H1 (cell line): Measurements from ENCODE around the gene CALCOCO2. TPM values are rescaled to one million over a fixed set of nuclear protein-coding genes. Genes with fewer than 3 reads are reported as not detected.

ENCODE experiments used
- CTCF ChIA-PET: fragments of 300-600 bp; sonication (Branson Sonifier 250); formaldehyde crosslinking; loops from one replicate; lab custom pipeline; 2021; ENCODE audit not compliant: partially characterized antibody; lab: Charles Lee
- POLR2A ChIA-PET: fragments of 300-600 bp; sonication (Branson Sonifier 250); formaldehyde crosslinking; loops from one replicate; lab custom pipeline; 2021; ENCODE audit warnings: inconsistent platforms; ENCODE audit not compliant: partially characterized antibody; lab: Charles Lee
- DNase-seq, 2 experiments: peaks; one replicate each; pipeline versions ENCODE4 v3.0.0 to v3.0.0-alpha.2; 2010 to 2022; ENCODE audit warnings: low spot score in 2 of 2, low read depth in 1 of 2, mixed read lengths in 1 of 2
- FAIRE-seq: peaks from 2 replicates; lab custom pipeline; 2011; peaks lifted over from hg19 to GRCh38; lab: Jason Lieb, UNC
- H2AFZ ChIP-seq: 2 replicates; pipeline ENCODE4 v1.8.1; 2012; ENCODE audit warnings: low read length, inconsistent platforms
- H2AK5ac ChIP-seq: 2 replicates; pipeline ENCODE4 v1.6.1; 2013; ENCODE audit warnings: low read depth, low read length
- H2BK120ac ChIP-seq: replicated peaks from 2 replicates; pipeline ENCODE3; 2013; ENCODE audit warnings: low read depth, low read length, inconsistent platforms
- H2BK12ac ChIP-seq: 2 replicates; pipeline ENCODE4 v1.6.1; 2013; ENCODE audit warnings: low read depth, low read length
- H2BK15ac ChIP-seq: 2 replicates; pipeline ENCODE4 v1.6.1; 2013; ENCODE audit warnings: low read length
- H2BK20ac ChIP-seq: 2 replicates; pipeline ENCODE4 v1.6.1; 2013; ENCODE audit warnings: low read length
- H2BK5ac ChIP-seq: 2 replicates; pipeline ENCODE4 v1.6.1; 2013; ENCODE audit warnings: low read depth, low read length
- H3K14ac ChIP-seq: 2 replicates; pipeline ENCODE4 v1.6.1; 2013; ENCODE audit warnings: inconsistent platforms; ENCODE audit not compliant: insufficient read length
- H3K18ac ChIP-seq: 2 replicates; pipeline ENCODE4 v1.6.1; 2013; ENCODE audit warnings: low read length; ENCODE audit errors: extremely low read depth
- H3K23ac ChIP-seq: 2 replicates; pipeline ENCODE4 v1.6.1; 2013; ENCODE audit warnings: inconsistent platforms; ENCODE audit not compliant: insufficient read length
- H3K23me2 ChIP-seq: 2 replicates; pipeline ENCODE4 v1.6.1; 2013; ENCODE audit warnings: low read depth, low read length
- H3K27ac ChIP-seq: 2 replicates; pipeline ENCODE4 v1.6.1; 2011; ENCODE audit warnings: low read depth, low read length, inconsistent platforms
- H3K27me3 ChIP-seq, 4 experiments: replicated peaks in 1 of 4; 1 replicate in 1 of 4; 2 replicates in 3 of 4; pipeline versions ENCODE4 v1.6.1 to v1.8.1; 2011 to 2013; ENCODE audit warnings: low read length in 3 of 4, mild to moderate bottlenecking in 3 of 4, inconsistent platforms in 2 of 4, mixed read lengths in 2 of 4, moderate library complexity in 1 of 4; ENCODE audit not compliant: control insufficient read depth in 3 of 4, insufficient read depth in 3 of 4; ENCODE audit errors: extremely low read depth in 1 of 4
- H3K36me3 ChIP-seq, 4 experiments: 2 replicates each; pipeline versions ENCODE4 v1.6.1 to v1.8.1; 2011 to 2013; ENCODE audit warnings: mild to moderate bottlenecking in 4 of 4, low read length in 3 of 4, moderate library complexity in 2 of 4, control low read depth in 1 of 4, inconsistent platforms in 1 of 4; ENCODE audit not compliant: insufficient read depth in 4 of 4, control insufficient read depth in 2 of 4
- H3K4ac ChIP-seq: replicated peaks from 2 replicates; pipeline ENCODE3; 2013; ENCODE audit warnings: low read length, low read depth, mixed read lengths, inconsistent platforms; ENCODE audit not compliant: insufficient read length
- H3K4me1 ChIP-seq, 4 experiments: replicated peaks in 1 of 4; 1 replicate in 1 of 4; 2 replicates in 3 of 4; pipeline versions ENCODE4 v1.6.1 to v1.8.1; 2011 to 2013; ENCODE audit warnings: low read length in 3 of 4, inconsistent platforms in 2 of 4, mixed read lengths in 1 of 4; ENCODE audit not compliant: insufficient read depth in 4 of 4, control insufficient read depth in 3 of 4
- H3K4me2 ChIP-seq, 2 experiments: 2 replicates each; pipeline versions ENCODE4 v1.6.1 to v1.8.1; 2011 to 2013; ENCODE audit warnings: low read depth in 2 of 2, low read length in 2 of 2, control low read depth in 1 of 2, inconsistent platforms in 1 of 2, mild to moderate bottlenecking in 1 of 2; ENCODE audit not compliant: insufficient read depth in 1 of 2
- H3K4me3 ChIP-seq, 4 experiments: fragments of 200-600, 300-600 bp in 1 of 4; sonication (generic), shearing (Covaris generic), sonication (Bioruptor Twin) in 1 of 4; 2 replicates each; pipeline versions ENCODE4 v1.5.1 to v1.8.1; 2011 to 2016; ENCODE audit warnings: low read length in 4 of 4, low read depth in 3 of 4, control low read depth in 2 of 4, inconsistent platforms in 2 of 4, mild to moderate bottlenecking in 2 of 4, mixed read lengths in 1 of 4, moderate library complexity in 1 of 4; ENCODE audit not compliant: insufficient read depth in 2 of 4; ENCODE audit errors: extremely low read depth in 1 of 4
- H3K56ac ChIP-seq: replicated peaks from 2 replicates; pipeline ENCODE3; 2013; ENCODE audit warnings: low read depth, mild to moderate bottlenecking, mixed read lengths, low read length, inconsistent platforms; ENCODE audit not compliant: insufficient read length
- H3K79me1 ChIP-seq: 2 replicates; pipeline ENCODE4 v1.6.1; 2013; ENCODE audit warnings: low read depth, low read length, control low read depth
- H3K79me2 ChIP-seq, 2 experiments: 2 replicates each; pipeline versions ENCODE4 v1.6.1 to v1.8.1; 2012 to 2013; ENCODE audit warnings: low read length in 2 of 2, mild to moderate bottlenecking in 2 of 2, inconsistent platforms in 1 of 2; ENCODE audit not compliant: insufficient read depth in 2 of 2, control insufficient read depth in 1 of 2
- H3K9ac ChIP-seq, 4 experiments: replicated peaks in 1 of 4; 1 replicate in 1 of 4; 2 replicates in 3 of 4; pipeline versions ENCODE4 v1.6.1 to v1.8.1; 2011 to 2013; ENCODE audit warnings: low read depth in 3 of 4, low read length in 3 of 4, control low read depth in 2 of 4, mild to moderate bottlenecking in 2 of 4, moderate library complexity in 2 of 4, inconsistent platforms in 1 of 4; ENCODE audit errors: extremely low read depth in 1 of 4
- H3K9me3 ChIP-seq, 2 experiments: 2 replicates each; pipeline versions ENCODE4 v1.6.1 to v1.8.1; 2012 to 2013; ENCODE audit warnings: mild to moderate bottlenecking in 2 of 2, moderate library complexity in 2 of 2, control low read depth in 1 of 2, inconsistent platforms in 1 of 2, low read depth in 1 of 2, low read length in 1 of 2, mixed read lengths in 1 of 2; ENCODE audit not compliant: insufficient read depth in 2 of 2
- H4K20me1 ChIP-seq, 2 experiments: replicated peaks in 1 of 2; 2 replicates each; pipeline versions ENCODE3 to v1.8.1; 2011 to 2013; ENCODE audit warnings: inconsistent platforms in 2 of 2, low read length in 2 of 2, mild to moderate bottlenecking in 1 of 2; ENCODE audit not compliant: insufficient read depth in 2 of 2, control insufficient read depth in 1 of 2
- H4K5ac ChIP-seq: 2 replicates; pipeline ENCODE4 v1.6.1; 2013; ENCODE audit warnings: low read length, low read depth, mixed read lengths, inconsistent platforms; ENCODE audit not compliant: insufficient read length
- H4K8ac ChIP-seq: 2 replicates; pipeline ENCODE4 v1.8.0; 2013; ENCODE audit warnings: mild to moderate bottlenecking, moderate library complexity, low read length, inconsistent platforms; ENCODE audit not compliant: insufficient read depth; ENCODE audit errors: extremely low read depth
- H4K91ac ChIP-seq: replicated peaks from 2 replicates; pipeline ENCODE3; 2013; ENCODE audit warnings: low read length, mixed read lengths, inconsistent platforms; ENCODE audit not compliant: insufficient read length
- ATF2 ChIP-seq: IDR thresholded peaks from 2 replicates; pipeline ENCODE4 v1.6.1; 2012; ENCODE audit warnings: low read length, inconsistent platforms
- GTF2F1 ChIP-seq: IDR thresholded peaks from 2 replicates; pipeline ENCODE4 v1.6.1; 2012; ENCODE audit warnings: low read depth, low read length, improper control_type of control experiment, borderline replicate concordance
- KDM1A ChIP-seq: fragments of 200-600, 300-600 bp; sonication (generic); IDR thresholded peaks from 2 replicates; pipeline ENCODE4 v1.7.1; 2016; ENCODE audit warnings: mild to moderate bottlenecking, low read length, borderline replicate concordance
- KDM5A ChIP-seq: fragments of 200-600 bp; IDR thresholded peaks from 2 replicates; pipeline ENCODE4 v1.7.1; 2012; ENCODE audit warnings: mild to moderate bottlenecking, low read length, inconsistent platforms, mixed read lengths
- MAFK ChIP-seq: IDR thresholded peaks from 2 replicates; pipeline ENCODE4 v1.6.1; 2012; ENCODE audit warnings: low read depth, mild to moderate bottlenecking, improper control_type of control experiment, low read length
- NANOG ChIP-seq: IDR thresholded peaks from 2 replicates; pipeline ENCODE4 v1.6.1; 2011; ENCODE audit warnings: low read length, low read depth, mild to moderate bottlenecking, inconsistent platforms; ENCODE audit not compliant: insufficient read depth, poor library complexity, severe bottlenecking
- RFX5 ChIP-seq: IDR thresholded peaks from 2 replicates; pipeline ENCODE4 v1.6.1; 2011; ENCODE audit warnings: low read depth, low read length, improper control_type of control experiment, borderline replicate concordance
- SP4 ChIP-seq: IDR thresholded peaks from 2 replicates; pipeline ENCODE4 v1.6.1; 2012; ENCODE audit warnings: low read length, inconsistent platforms
- SRF ChIP-seq: IDR thresholded peaks from 2 replicates; pipeline ENCODE4 v1.6.1; 2011; ENCODE audit warnings: mild to moderate bottlenecking, low read depth, low read length, moderate library complexity
- USF2 ChIP-seq: IDR thresholded peaks from 2 replicates; pipeline ENCODE4 v1.6.1; 2011; ENCODE audit warnings: low read length, improper control_type of control experiment
- WGBS, 2 experiments: shearing (Covaris generic) in 1 of 2; methylation state at CpG; one replicate each; pipeline versions ENCODE4 v1.1.6 to v1.1.7; 2013 to 2015; ENCODE audit warnings: low lambda C conversion rate in 2 of 2, mixed read lengths in 2 of 2, inconsistent platforms in 1 of 2, low coverage in 1 of 2, missing lambda C conversion rate in 1 of 2; ENCODE audit not compliant: insufficient replicate concordance in 2 of 2, insufficient coverage in 1 of 2, insufficient read length in 1 of 2; ENCODE audit errors: extremely low coverage in 1 of 2, missing lambda C conversion rate in 1 of 2; 5-methylcytosine and 5-hydroxymethylcytosine counted together
- polyA plus RNA-seq, 7 experiments: library from polyadenylated mRNA; depleted of rRNA in 3 of 7; stranded (reverse) in 5 of 7; unstranded in 2 of 7; fragments of >200 nt in 5 of 7; fragments of 200-250 nt in 2 of 7; gene quantifications; 1 replicate in 5 of 7; 2 replicates in 1 of 7; 4 replicates in 1 of 7; pipeline versions ENCODE4 v1.2.1 to v1.2.3, GENCODE V29; 2011 to 2013; ENCODE audit warnings: missing spikeins in 2 of 7, mixed read lengths in 2 of 7
- total RNA-seq: library from RNA; stranded (reverse); fragmentation: NEBNext Ultra II Directional; extraction: Animal tissue kit (Norgen Biotek cat#: 25700); gene quantifications from 2 replicates; pipeline ENCODE4 v1.2.1, GENCODE V29; 2021
- TF ChIP-seq, protein P1 (sequence below): IDR thresholded peaks from 2 replicates; pipeline ENCODE4 v1.6.1; 2012; ENCODE audit warnings: inconsistent platforms

Gene CALCOCO2
- total and polyA plus RNA-seq, 2 of the 8 experiments (the other 6 are each of a cell fraction or from before 2014, with no cell fraction given) = 12.1 to 31.8 TPM

DNA sequence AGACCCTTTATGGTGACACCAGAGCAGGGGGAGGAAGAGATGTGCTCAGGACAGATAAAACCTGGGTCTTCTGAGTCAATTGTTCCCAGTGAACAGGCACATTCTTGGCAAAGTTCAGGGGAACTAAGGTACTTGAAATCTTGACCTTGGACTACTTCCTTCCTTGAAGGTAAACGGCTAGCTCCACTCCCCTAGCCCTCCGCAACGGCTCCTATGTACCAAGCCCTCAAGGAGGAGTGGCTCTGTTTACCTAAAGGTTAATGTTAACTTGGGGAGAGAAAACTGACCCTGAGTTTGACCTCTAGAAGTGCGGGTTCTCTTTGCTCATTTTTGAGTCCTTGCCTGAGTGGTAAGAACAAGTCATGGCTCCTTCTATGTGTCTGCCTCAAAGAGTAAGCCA is 21.7 kb upstream of the CALCOCO2 start:
- Histone ChIP-seq H2AFZ (no peak overlapping the region), H3K36me3 (no peaks in the 10 kb centered on the region), H2AK5ac (no peak overlapping the region), H3K9ac (no peak overlapping the region), H3K9me3 (no peaks in the 10 kb centered on the region), H2BK120ac (no peak overlapping the region), H3K56ac (no peak overlapping the region), H3K27me3 (no peaks in the 10 kb centered on the region), H3K79me1 (no peaks in the 10 kb centered on the region), H2BK12ac (no peak overlapping the region), H3K14ac (no peak overlapping the region), H2BK20ac (no peak overlapping the region), H4K8ac (no peak overlapping the region), H3K23me2 (no peaks in the 10 kb centered on the region), H3K23ac (no peak overlapping the region), H3K27ac (no peak overlapping the region), H3K79me2 (no peaks in the 10 kb centered on the region), H4K5ac (no peak overlapping the region), H2BK5ac (no peak overlapping the region), H3K4me1 (peaks cover 0 to 4% (median 0%) of the 10 kb centered on the region in 4 experiments; a peak in 3 of 7 replicates), H3K4ac (no peak overlapping the region), H4K20me1 (no peaks in the 10 kb centered on the region), H3K4me2 (no peak overlapping the region), H2BK15ac (no peak overlapping the region), H4K91ac (no peak overlapping the region), H3K18ac (no peak overlapping the region), H3K4me3 (no peak overlapping the region)
- ChIA-PET POLR2A (interaction anchor here (1.1 kb wide), 1 partner anchor 9 kb away, joined by 4 read pairs; no protein-coding TSS in a partner anchor), CTCF (interaction anchor here (0.7 to 88.5 kb wide), 4 partner anchors 10 to 131 kb away, joined by 3 to 2590 read pairs (median 4); partner anchors contain the start of gene ATP5MC1)
- FAIRE-seq (no peak), DNase-seq (no peak)
- WGBS, 2 experiments = 92% methylated on average over 4 of the region's 4 CpGs; no CpG with 5 or more reads in 1 of the 2 experiments
- TF ChIP-seq ATF2 (no peak), SRF (no peak), KDM5A (no peak), GTF2F1 (no peak), USF2 (no peak), MAFK (no peak), RFX5 (no peak), SP4 (no peak), NANOG (no peak), KDM1A (no peak)
- TF ChIP-seq, protein P1, sequence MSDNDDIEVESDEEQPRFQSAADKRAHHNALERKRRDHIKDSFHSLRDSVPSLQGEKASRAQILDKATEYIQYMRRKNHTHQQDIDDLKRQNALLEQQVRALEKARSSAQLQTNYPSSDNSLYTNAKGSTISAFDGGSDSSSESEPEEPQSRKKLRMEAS = no peak
